Keratinocyte (primary cell): Measurements from ENCODE around the gene TIPARP.

Experiments used
- CTCF ChIP-seq, 3 experiments: IDR thresholded peaks in 1 of 3; conservative IDR thresholded peaks in 1 of 3; optimal IDR thresholded peaks in 1 of 3; 2 replicates in 2 of 3; 3 replicates in 1 of 3; pipeline versions ENCODE3 to v1.5.1; 2011; ENCODE audit warnings: low read length in 3 of 3, mild to moderate bottlenecking in 3 of 3, moderate library complexity in 2 of 3, control low read depth in 1 of 3, inconsistent platforms in 1 of 3; ENCODE audit not compliant: insufficient read depth in 2 of 3; ENCODE audit errors: extremely low read depth in 1 of 3
- EZH2 ChIP-seq: IDR thresholded peaks from one replicate; pipeline ENCODE4 v1.6.1; 2012; ENCODE audit warnings: inconsistent platforms, mild to moderate bottlenecking, low read length, moderate library complexity

- TF ChIP-seq CTCF (optimal IDR thresholded peaks at IDR 0.05 in 1 of 3, IDR thresholded peaks at IDR 0.05 in 1 of 3, conservative IDR thresholded peaks at IDR 0.05 in 1 of 3; ENCODE audit: extremely low read depth in 1 of 3, insufficient read depth in 2 of 3, low read length in 3 of 3) = no peak
- no peak for TF ChIP-seq EZH2
Measured at GRCh38 chr3:156670077-156670476, 4.3 kb upstream of the TIPARP start.
